SK-N-SH (cell line): ENCODE data around the gene ZDHHC5. TPM values are rescaled to one million over a fixed set of nuclear protein-coding genes. Genes with fewer than 3 reads are reported as not detected.
A peak's percentile ranks its signal among the peaks of the same experiment; 100 is the strongest.

Source experiments
- CTCF ChIA-PET: fragments of 300-600, 350-600 bp; formaldehyde crosslinking; extraction: SDS; loops from one replicate; lab custom pipeline; 2021; lab: Yijun Ruan, JAX
- POLR2A ChIA-PET: fragments of 350-600 bp; sonication (Branson Sonifier 250); formaldehyde crosslinking; extraction: SDS; loops from one replicate; lab custom pipeline; 2020; ENCODE audit warnings: antibody characterized with exemption, inconsistent platforms; lab: Yijun Ruan, JAX
- DNase-seq: peaks from one replicate; pipeline ENCODE4 v3.0.0; 2012
- H2AFZ ChIP-seq: fragments of 200-600 bp; sonication (generic); 2 replicates; pipeline ENCODE4 v1.8.1; 2016; ENCODE audit warnings: antibody characterized with exemption, mild to moderate bottlenecking, low read depth
- H3F3A ChIP-seq: fragments of 200-600 bp; sonication (generic); replicated peaks from 2 replicates; pipeline ENCODE3; 2016; ENCODE audit warnings: antibody characterized with exemption, mild to moderate bottlenecking; ENCODE audit not compliant: insufficient read depth
- H3K27ac ChIP-seq, 2 experiments: fragments of 200-500 bp in 1 of 2; fragments of 200-600 bp in 1 of 2; sonication (Bioruptor generic) in 1 of 2; sonication (generic), shearing (Covaris generic) in 1 of 2; 2 replicates each; pipeline versions ENCODE4 v1.5.1 to v1.6.1; 2014 to 2016; ENCODE audit warnings: low read depth in 2 of 2, inconsistent platforms in 1 of 2, low read length in 1 of 2, mild to moderate bottlenecking in 1 of 2, mixed read lengths in 1 of 2
- H3K27me3 ChIP-seq: fragments of 200-600 bp; sonication (generic), shearing (Covaris generic); 2 replicates; pipeline ENCODE4 v1.6.1; 2016; ENCODE audit warnings: mixed run types; ENCODE audit not compliant: insufficient read depth
- H3K36me3 ChIP-seq, 2 experiments: fragments of 200-500 bp in 1 of 2; fragments of 200-600 bp in 1 of 2; sonication (Bioruptor generic) in 1 of 2; sonication (generic) in 1 of 2; replicated peaks in 1 of 2; 2 replicates each; pipeline versions ENCODE3 to v1.5.1; 2014 to 2016; ENCODE audit warnings: low read length in 1 of 2, mild to moderate bottlenecking in 1 of 2; ENCODE audit not compliant: insufficient read depth in 2 of 2, control insufficient read depth in 1 of 2
- H3K4me1 ChIP-seq, 2 experiments: fragments of 200-500 bp in 1 of 2; fragments of 200-600 bp in 1 of 2; sonication (Bioruptor generic) in 1 of 2; sonication (generic), shearing (Covaris generic) in 1 of 2; 2 replicates each; pipeline versions ENCODE4 v1.5.1 to v1.6.1; 2014 to 2016; ENCODE audit warnings: low read depth in 1 of 2, low read length in 1 of 2, mixed run types in 1 of 2; ENCODE audit not compliant: insufficient read depth in 2 of 2, control insufficient read depth in 1 of 2
- H3K4me2 ChIP-seq: fragments of 200-600 bp; sonication (generic), shearing (Covaris generic); 2 replicates; pipeline ENCODE4 v1.6.1; 2017; ENCODE audit warnings: mixed run types
- H3K4me3 ChIP-seq, 2 experiments: fragments of 200-500 bp in 1 of 2; fragments of 200-600 bp in 1 of 2; sonication (Bioruptor generic) in 1 of 2; sonication (generic), shearing (Covaris generic) in 1 of 2; 2 replicates each; pipeline versions ENCODE4 v1.5.1 to v1.8.1; 2014 to 2016; ENCODE audit warnings: low read depth in 2 of 2, inconsistent platforms in 1 of 2, low read length in 1 of 2, mild to moderate bottlenecking in 1 of 2, mixed read lengths in 1 of 2, moderate library complexity in 1 of 2
- H3K79me2 ChIP-seq: fragments of 200-600 bp; sonication (generic); 2 replicates; pipeline ENCODE4 v1.8.1; 2017; ENCODE audit warnings: mild to moderate bottlenecking; ENCODE audit not compliant: insufficient read depth
- H3K9ac ChIP-seq: fragments of 200-600 bp; sonication (generic); 2 replicates; pipeline ENCODE4 v1.6.1; 2017; ENCODE audit warnings: mixed run types
- H3K9me2 ChIP-seq: fragments of 200-600 bp; sonication (generic); 2 replicates; pipeline ENCODE4 v1.6.1; 2017; ENCODE audit warnings: mixed run types
- H3K9me3 ChIP-seq: fragments of 200-600 bp; sonication (generic); 2 replicates; pipeline ENCODE4 v1.6.1; 2017; ENCODE audit warnings: mixed run types, mild to moderate bottlenecking, moderate library complexity
- H4K20me1 ChIP-seq: fragments of 200-600 bp; sonication (generic); 2 replicates; pipeline ENCODE4 v1.6.1; 2017; ENCODE audit warnings: mild to moderate bottlenecking, mixed run types; ENCODE audit not compliant: insufficient read depth
- ELF1 ChIP-seq: IDR thresholded peaks from 2 replicates; pipeline ENCODE4 v1.4.0; 2012
- EP300 ChIP-seq, 2 experiments: IDR thresholded peaks; 2 replicates each; pipeline versions ENCODE4 v1.4.0 to v1.6.1; 2012; ENCODE audit warnings: borderline replicate concordance in 1 of 2, low read depth in 1 of 2, low read length in 1 of 2
- EZH2phosphoT487 ChIP-seq: fragments of 200-600 bp; sonication (generic); IDR thresholded peaks from 2 replicates; pipeline ENCODE4 v1.6.1; 2017; ENCODE audit warnings: low read depth, mixed run types, mild to moderate bottlenecking, antibody characterized with exemption, moderate library complexity, borderline replicate concordance
- FOXJ3 ChIP-seq: sonication (generic); formaldehyde crosslinking; IDR thresholded peaks from 2 replicates; pipeline ENCODE4 v1.5.1; 2020; ENCODE audit warnings: mild to moderate bottlenecking, missing genetic modification reagents
- GATA2 ChIP-seq: sonication (generic); formaldehyde crosslinking; IDR thresholded peaks from 2 replicates; pipeline ENCODE4 v1.5.0; 2020; ENCODE audit warnings: mild to moderate bottlenecking, missing genetic modification reagents
- JUND ChIP-seq: IDR thresholded peaks from 2 replicates; pipeline ENCODE4 v1.4.0; 2012
- NRF1 ChIP-seq: IDR thresholded peaks from 2 replicates; pipeline ENCODE4 v1.6.1; 2012; ENCODE audit warnings: low read depth, mild to moderate bottlenecking, low read length
- RCOR1 ChIP-seq: fragments of 150-350 bp; IDR thresholded peaks from 2 replicates; pipeline ENCODE4 v1.6.1; 2017; ENCODE audit warnings: antibody characterized with exemption, low read length
- REST ChIP-seq: IDR thresholded peaks from 2 replicates; pipeline ENCODE4 v1.6.1; 2012; ENCODE audit warnings: mild to moderate bottlenecking, low read depth, low read length, moderate library complexity
- RXRA ChIP-seq: IDR thresholded peaks from 2 replicates; pipeline ENCODE4 v1.4.0; 2012; ENCODE audit warnings: low read depth, mild to moderate bottlenecking, borderline replicate concordance
- SMC3 ChIP-seq: IDR thresholded peaks from 2 replicates; pipeline ENCODE4 v1.6.1; 2012; ENCODE audit warnings: low read depth, low read length, improper control_type of control experiment
- TAF1 ChIP-seq: IDR thresholded peaks from 2 replicates; pipeline ENCODE4 v1.6.1; 2012; ENCODE audit warnings: low read depth, mild to moderate bottlenecking, low read length, moderate library complexity, borderline replicate concordance
- TEAD4 ChIP-seq: IDR thresholded peaks from 2 replicates; pipeline ENCODE4 v1.4.0; 2012; ENCODE audit warnings: mild to moderate bottlenecking, borderline replicate concordance; ENCODE audit not compliant: insufficient read depth
- WGBS: methylation state at CpG from one replicate; pipeline ENCODE4 v1.1.6; 2017; ENCODE audit warnings: low lambda C conversion rate; 5-methylcytosine and 5-hydroxymethylcytosine counted together
- polyA plus RNA-seq, 3 experiments: library from polyadenylated mRNA; depleted of rRNA; stranded (reverse); fragments of >200 nt; gene quantifications; 2 replicates each; pipeline ENCODE4 v1.2.3, GENCODE V29; 2012
- TF ChIP-seq, protein P1 (sequence below): IDR thresholded peaks from 2 replicates; pipeline ENCODE4; 2012
- TF ChIP-seq, protein P2 (sequence below): fragments of 150-350 bp; IDR thresholded peaks from 2 replicates; pipeline ENCODE4 v1.6.1; 2016; ENCODE audit warnings: mild to moderate bottlenecking, low read depth, low read length
- TF ChIP-seq, protein P3 (sequence below): fragments of 200-600 bp; sonication (generic); IDR thresholded peaks from 2 replicates; pipeline ENCODE4 v1.6.1; 2017; ENCODE audit warnings: antibody characterized with exemption, mild to moderate bottlenecking, moderate library complexity
- TF ChIP-seq, protein P4 (sequence below): IDR thresholded peaks from 2 replicates; pipeline ENCODE4 v1.4.0; 2012; ENCODE audit warnings: low read depth, borderline replicate concordance

ZDHHC5 gene
- polyA plus RNA-seq, 1 of the 3 experiments (the other 2 are of a cell fraction): 46.6 TPM

- TF ChIP-seq, protein P1, sequence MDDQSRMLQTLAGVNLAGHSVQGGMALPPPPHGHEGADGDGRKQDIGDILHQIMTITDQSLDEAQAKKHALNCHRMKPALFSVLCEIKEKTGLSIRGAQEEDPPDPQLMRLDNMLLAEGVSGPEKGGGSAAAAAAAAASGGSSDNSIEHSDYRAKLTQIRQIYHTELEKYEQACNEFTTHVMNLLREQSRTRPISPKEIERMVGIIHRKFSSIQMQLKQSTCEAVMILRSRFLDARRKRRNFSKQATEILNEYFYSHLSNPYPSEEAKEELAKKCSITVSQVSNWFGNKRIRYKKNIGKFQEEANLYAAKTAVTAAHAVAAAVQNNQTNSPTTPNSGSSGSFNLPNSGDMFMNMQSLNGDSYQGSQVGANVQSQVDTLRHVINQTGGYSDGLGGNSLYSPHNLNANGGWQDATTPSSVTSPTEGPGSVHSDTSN: 0 out of 2 replicates have a peak, but pooled peaks have one; percentile 3
- TF ChIP-seq JUND (no peak), FOXJ3 (CRISPR knock-in tag) (peak; percentile 33; the same call in 1 of the 2 replicates), EZH2phosphoT487 (no peak), SMC3 (no peak), GATA2 (CRISPR knock-in tag) (no peak), TEAD4 (no peak)
- TF ChIP-seq, protein P2, sequence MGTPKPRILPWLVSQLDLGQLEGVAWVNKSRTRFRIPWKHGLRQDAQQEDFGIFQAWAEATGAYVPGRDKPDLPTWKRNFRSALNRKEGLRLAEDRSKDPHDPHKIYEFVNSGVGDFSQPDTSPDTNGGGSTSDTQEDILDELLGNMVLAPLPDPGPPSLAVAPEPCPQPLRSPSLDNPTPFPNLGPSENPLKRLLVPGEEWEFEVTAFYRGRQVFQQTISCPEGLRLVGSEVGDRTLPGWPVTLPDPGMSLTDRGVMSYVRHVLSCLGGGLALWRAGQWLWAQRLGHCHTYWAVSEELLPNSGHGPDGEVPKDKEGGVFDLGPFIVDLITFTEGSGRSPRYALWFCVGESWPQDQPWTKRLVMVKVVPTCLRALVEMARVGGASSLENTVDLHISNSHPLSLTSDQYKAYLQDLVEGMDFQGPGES: 0 out of 2 replicates have a peak, but pooled peaks have one; percentile 21
- TF ChIP-seq, protein P3, sequence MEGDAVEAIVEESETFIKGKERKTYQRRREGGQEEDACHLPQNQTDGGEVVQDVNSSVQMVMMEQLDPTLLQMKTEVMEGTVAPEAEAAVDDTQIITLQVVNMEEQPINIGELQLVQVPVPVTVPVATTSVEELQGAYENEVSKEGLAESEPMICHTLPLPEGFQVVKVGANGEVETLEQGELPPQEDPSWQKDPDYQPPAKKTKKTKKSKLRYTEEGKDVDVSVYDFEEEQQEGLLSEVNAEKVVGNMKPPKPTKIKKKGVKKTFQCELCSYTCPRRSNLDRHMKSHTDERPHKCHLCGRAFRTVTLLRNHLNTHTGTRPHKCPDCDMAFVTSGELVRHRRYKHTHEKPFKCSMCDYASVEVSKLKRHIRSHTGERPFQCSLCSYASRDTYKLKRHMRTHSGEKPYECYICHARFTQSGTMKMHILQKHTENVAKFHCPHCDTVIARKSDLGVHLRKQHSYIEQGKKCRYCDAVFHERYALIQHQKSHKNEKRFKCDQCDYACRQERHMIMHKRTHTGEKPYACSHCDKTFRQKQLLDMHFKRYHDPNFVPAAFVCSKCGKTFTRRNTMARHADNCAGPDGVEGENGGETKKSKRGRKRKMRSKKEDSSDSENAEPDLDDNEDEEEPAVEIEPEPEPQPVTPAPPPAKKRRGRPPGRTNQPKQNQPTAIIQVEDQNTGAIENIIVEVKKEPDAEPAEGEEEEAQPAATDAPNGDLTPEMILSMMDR: no peak
Observed at GRCh38 chr11:57657194-57658022, 10.5 kb upstream of the ZDHHC5 start, which contains the start of gene CLP1 (continued).

GRCh38 chr11:57658023-57658361, 9.9 kb upstream of the ZDHHC5 start:
- ChIA-PET CTCF (interaction anchor here (1.1 to 2.7 kb wide), 4 partner anchors 9 to 200 kb away, joined by 3 to 14 read pairs (median 6); partner anchors contain the start of gene UBE2L6), POLR2A (no interaction called here)
- Histone ChIP-seq H3K36me3 (peaks cover 24 to 27% of the 10 kb centered on the region in 2 experiments), H3K4me1 (peaks cover 0 to 2% of the 10 kb centered on the region in 2 experiments; a peak in 2 of 4 replicates), H3K9me2 (no peaks in the 10 kb centered on the region), H3K9me3 (no peaks in the 10 kb centered on the region), H3K27ac (peak overlapping the region; percentile 25 to 26; a peak in 2 of 4 replicates), H4K20me1 (no peaks in the 10 kb centered on the region), H3K27me3 (no peaks in the 10 kb centered on the region), H3K4me3 (peak overlapping the region; percentile 71 to 85), H2AFZ (peak overlapping the region; percentile 37; the same call in 1 of the 2 replicates), H3K79me2 (peaks cover 36% of the 10 kb centered on the region), H3K4me2 (peak overlapping the region; percentile 75), H3K9ac (peak overlapping the region; percentile 71), H3F3A (peaks cover 15% of the 10 kb centered on the region)
- no peak for DNase-seq
- 0% methylated on average over 8 of the region's 8 CpGs for WGBS
- TF ChIP-seq EP300 (IDR thresholded peaks at IDR 0.05; ENCODE audit: borderline replicate concordance in 1 of 2, low read depth in 1 of 2, low read length in 1 of 2) (no peak), ELF1 (no peak), TAF1 (no peak), RXRA (no peak), NRF1 (no peak), RCOR1 (no peak), EZH2phosphoT487 (no peak), REST (no peak)
- TF ChIP-seq, protein P4, sequence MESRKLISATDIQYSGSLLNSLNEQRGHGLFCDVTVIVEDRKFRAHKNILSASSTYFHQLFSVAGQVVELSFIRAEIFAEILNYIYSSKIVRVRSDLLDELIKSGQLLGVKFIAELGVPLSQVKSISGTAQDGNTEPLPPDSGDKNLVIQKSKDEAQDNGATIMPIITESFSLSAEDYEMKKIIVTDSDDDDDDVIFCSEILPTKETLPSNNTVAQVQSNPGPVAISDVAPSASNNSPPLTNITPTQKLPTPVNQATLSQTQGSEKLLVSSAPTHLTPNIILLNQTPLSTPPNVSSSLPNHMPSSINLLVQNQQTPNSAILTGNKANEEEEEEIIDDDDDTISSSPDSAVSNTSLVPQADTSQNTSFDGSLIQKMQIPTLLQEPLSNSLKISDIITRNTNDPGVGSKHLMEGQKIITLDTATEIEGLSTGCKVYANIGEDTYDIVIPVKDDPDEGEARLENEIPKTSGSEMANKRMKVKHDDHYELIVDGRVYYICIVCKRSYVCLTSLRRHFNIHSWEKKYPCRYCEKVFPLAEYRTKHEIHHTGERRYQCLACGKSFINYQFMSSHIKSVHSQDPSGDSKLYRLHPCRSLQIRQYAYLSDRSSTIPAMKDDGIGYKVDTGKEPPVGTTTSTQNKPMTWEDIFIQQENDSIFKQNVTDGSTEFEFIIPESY: no peak
- TF ChIP-seq, protein P2: no peak
